GM12892 (cell line): ENCODE results near the gene USP48.
"Not testable (repeated sequence)": the region's sequence is repeated elsewhere in the genome, so short reads cannot be mapped to it uniquely, and the experiment has no call there.

Source experiments
- POLR2A ChIP-seq: IDR thresholded peaks from 2 replicates; pipeline ENCODE4 v1.6.1; 2011; ENCODE audit warnings: low read depth, low read length, control low read depth
- POLR2AphosphoS5 ChIP-seq: IDR thresholded peaks from 2 replicates; pipeline ENCODE4 v1.6.1; 2011; ENCODE audit warnings: low read depth, low read length, control low read depth
- TAF1 ChIP-seq: IDR thresholded peaks from 2 replicates; pipeline ENCODE4 v1.6.1; 2011; ENCODE audit warnings: low read depth, mild to moderate bottlenecking, control low read depth, low read length, borderline replicate concordance

DNA sequence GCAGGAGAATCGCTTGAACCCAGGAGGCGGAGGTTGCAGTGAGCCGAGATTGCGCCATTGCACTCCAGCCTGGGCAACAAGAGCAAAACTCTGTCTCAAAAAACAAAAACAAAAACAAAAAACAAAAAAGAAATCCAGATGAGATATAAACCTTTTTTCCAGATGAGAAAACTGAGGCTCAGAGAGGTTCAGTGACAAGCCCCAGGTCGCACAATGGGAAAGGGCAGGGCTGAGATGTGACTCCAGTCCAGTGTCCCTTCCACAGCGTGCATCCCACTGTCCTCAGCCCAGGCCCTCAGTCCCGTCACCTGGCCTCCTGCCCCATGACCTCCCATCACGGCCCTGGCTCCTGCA, 151.4 kb downstream of the USP48 start:
- TF ChIP-seq POLR2A, POLR2AphosphoS5, TAF1: not testable (repeated sequence)
